T-helper 1 cell (primary cell): ENCODE measurements around the gene WDHD1.
"Not testable (repeated sequence)": the region's sequence is repeated elsewhere in the genome, so short reads cannot be mapped to it uniquely, and the experiment has no call there.

ENCODE experiments used
- DNase-seq, 5 donors: peaks; one replicate each; pipeline ENCODE4 v3.0.0-alpha.2; 2012 to 2020

Gene WDHD1

GRCh38 chr14:54902143-54902520, 124.8 kb downstream of the WDHD1 start:
- DNase-seq = peak; percentile 67 to 91 (median 75)

GRCh38 chr14:54901380-54902142, 125.3 kb downstream of the WDHD1 start:
- DNase-seq = peak in 1 of 5 donors; percentile 30

GRCh38 chr14:54899573-54899972, 127.3 kb downstream of the WDHD1 start:
- no peak for DNase-seq

- not testable (repeated sequence) for DNase-seq
Observed at GRCh38 chr14:54897809-54898555, 128.9 kb downstream of the WDHD1 start.

DNA sequence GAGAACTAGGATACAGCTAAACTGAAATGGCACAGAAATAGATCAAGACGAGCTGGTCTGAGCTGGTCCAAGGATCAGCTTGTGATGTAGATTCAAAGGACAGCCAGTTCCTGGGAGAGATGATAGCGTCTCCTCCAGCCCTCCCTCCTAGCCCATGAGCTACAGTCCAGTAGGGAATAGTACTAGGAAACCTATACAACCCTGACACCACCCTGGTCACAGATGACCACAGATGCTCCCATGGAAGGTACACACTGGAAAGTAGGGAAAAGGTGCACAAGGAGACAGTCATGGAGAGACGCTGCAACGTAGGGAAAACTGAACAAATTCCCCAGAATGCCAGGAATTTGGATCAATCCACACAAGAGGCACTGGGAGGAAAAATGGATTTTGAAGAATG, 131.2 kb downstream of the WDHD1 start:
- no peak for DNase-seq

- DNase-seq = no peak
Observed at GRCh38 chr14:54894995-54895394, 131.9 kb downstream of the WDHD1 start.

- no peak for DNase-seq
Observed at GRCh38 chr14:54893151-54893760, 133.6 kb downstream of the WDHD1 start.

DNA sequence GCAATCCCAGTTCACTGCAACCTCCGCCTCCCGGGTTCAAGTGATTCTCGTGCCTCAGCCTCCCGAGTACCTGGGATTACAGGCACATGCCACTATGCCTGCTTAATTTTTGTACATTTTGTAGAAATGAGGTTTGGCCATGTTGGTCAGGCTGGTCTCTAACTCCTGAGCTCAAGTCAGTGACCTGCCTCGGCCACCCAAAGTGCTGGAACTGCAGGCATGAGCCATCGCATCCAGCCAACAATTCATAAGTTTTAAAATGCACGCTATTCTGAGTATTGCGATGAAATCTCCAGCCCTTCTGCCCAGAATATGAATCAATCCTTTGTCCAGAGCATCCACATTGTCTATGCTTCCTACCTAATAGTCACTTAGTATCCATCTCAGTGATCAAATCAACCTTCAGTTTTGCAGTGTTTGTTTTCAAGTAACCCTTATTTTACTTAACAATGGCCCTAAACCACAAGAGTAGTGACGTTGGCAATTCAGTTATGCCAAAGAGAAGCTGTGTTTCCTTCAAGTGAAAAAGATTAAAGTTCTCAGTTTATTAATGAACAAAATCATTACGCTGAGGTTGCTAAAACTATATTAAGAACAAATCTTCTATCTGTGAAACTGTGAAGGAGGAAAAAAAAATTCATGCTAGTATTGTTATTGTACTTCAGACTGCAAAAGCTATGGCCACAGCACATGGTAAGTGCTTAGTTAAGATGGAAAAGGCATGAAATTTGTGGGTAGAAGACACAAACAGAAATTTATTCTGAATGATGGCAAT, 135.2 kb downstream of the WDHD1 start:
- no peak for DNase-seq

DNA sequence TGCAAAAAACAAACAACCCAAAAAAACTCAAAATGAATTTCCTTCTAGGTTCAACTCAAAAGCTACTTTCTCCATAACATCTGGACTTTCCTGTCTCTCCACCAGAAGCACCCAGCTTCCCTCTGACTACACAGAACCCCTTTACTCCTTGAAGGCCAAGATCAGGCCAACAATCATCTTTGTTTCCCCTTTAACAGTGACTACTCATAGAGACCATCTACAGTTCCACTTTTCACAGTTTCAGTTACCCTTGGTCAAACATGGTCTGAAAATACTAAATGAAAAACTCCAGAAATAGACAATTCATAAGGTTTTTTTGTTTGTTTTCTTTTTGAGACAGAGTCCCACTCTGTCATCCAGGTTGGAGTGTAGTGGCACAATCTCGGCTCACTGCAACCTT, 136.1 kb downstream of the WDHD1 start:
- no peak for DNase-seq

DNA sequence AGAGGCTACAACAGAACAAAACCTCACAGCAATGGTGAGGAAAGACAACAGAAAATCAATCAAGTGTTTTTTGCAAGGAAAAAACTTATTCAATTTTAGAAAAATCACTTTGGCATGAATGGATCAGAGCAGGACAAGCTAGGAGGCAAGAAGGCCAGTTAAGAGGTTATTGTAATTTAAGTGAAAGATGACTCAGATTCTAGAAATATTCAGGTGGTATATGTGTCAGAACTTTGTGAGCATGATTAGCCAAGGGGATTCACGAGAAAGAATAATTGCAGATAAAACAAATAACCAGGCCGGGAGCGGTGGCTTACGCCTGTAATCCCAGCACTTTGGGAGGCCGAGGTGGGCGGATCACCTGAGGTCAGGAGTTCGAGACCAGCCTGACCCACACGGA, 137.0 kb downstream of the WDHD1 start:
- DNase-seq = no peak
